Adrenal gland (tissue), 5 donors: ENCODE data around the gene HLF.

Experiments used
- POLR2A ChIP-seq, 2 donors: fragments of 450-650 bp; IDR thresholded peaks; one replicate each; pipeline ENCODE4 v1.6.1; 2017; ENCODE audit warnings: antibody characterized with exemption in 2 of 2, mild to moderate bottlenecking in 2 of 2, moderate library complexity in 1 of 2
- TF ChIP-seq, protein P1 (sequence below), 6 experiments: fragments of 450-650 bp in 4 of 6; fragments of 200-600 bp in 2 of 6; sonication (generic) in 1 of 6; IDR thresholded peaks; 1 replicate in 5 of 6; 2 replicates in 1 of 6; pipeline versions ENCODE4 v1.5.1 to v1.8.0; 2016 to 2021; ENCODE audit warnings: antibody characterized with exemption in 6 of 6, mild to moderate bottlenecking in 2 of 6, moderate library complexity in 1 of 6
- donor health status: DM: no; HTN: no; CAD: no.

DNA sequence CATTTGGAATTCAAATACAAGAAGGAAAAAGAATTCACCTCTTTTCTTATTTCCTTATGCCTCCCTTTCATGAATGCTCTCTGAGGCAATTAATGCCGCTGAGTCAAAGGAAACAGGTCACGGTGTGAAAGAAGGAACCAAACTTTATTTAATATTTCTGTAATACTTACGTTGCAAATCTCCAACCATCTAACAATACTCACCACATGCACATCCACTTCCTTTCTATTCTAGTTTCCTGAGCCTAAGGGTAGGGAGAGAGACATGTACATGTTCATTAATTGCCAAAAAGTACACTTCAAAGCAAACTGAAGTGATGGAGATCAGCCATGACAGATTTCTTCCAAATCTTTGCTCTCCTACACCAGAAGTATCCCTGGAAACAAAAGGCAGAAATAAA, 47.9 kb upstream of the HLF start:
- TF ChIP-seq, protein P1, sequence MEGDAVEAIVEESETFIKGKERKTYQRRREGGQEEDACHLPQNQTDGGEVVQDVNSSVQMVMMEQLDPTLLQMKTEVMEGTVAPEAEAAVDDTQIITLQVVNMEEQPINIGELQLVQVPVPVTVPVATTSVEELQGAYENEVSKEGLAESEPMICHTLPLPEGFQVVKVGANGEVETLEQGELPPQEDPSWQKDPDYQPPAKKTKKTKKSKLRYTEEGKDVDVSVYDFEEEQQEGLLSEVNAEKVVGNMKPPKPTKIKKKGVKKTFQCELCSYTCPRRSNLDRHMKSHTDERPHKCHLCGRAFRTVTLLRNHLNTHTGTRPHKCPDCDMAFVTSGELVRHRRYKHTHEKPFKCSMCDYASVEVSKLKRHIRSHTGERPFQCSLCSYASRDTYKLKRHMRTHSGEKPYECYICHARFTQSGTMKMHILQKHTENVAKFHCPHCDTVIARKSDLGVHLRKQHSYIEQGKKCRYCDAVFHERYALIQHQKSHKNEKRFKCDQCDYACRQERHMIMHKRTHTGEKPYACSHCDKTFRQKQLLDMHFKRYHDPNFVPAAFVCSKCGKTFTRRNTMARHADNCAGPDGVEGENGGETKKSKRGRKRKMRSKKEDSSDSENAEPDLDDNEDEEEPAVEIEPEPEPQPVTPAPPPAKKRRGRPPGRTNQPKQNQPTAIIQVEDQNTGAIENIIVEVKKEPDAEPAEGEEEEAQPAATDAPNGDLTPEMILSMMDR (IDR thresholded peaks at IDR 0.05) = no peak
- no peak for TF ChIP-seq POLR2A (IDR thresholded peaks at IDR 0.05)
